HepG2 (cell line): ENCODE measurements around the gene IGFBP6. TPM values are rescaled to one million over a fixed set of nuclear protein-coding genes. Genes with fewer than 3 reads are reported as not detected.

ENCODE experiments used
- ARID2 ChIP-seq: sonication (generic); formaldehyde crosslinking; IDR thresholded peaks from 2 replicates; pipeline ENCODE4 v1.8.1; 2022; ENCODE audit warnings: mild to moderate bottlenecking, missing genetic modification reagents, borderline replicate concordance
- DR1 ChIP-seq: sonication (generic); formaldehyde crosslinking; IDR thresholded peaks from 2 replicates; pipeline ENCODE4 v1.8.0; 2021; ENCODE audit warnings: mild to moderate bottlenecking, missing genetic modification reagents, inconsistent platforms
- E2F2 ChIP-seq: sonication (generic); formaldehyde crosslinking; IDR thresholded peaks from 2 replicates; pipeline ENCODE4 v1.4.0; 2020; ENCODE audit warnings: missing genetic modification reagents, borderline replicate concordance
- ERF ChIP-seq: IDR thresholded peaks from 2 replicates; pipeline ENCODE4 v1.6.1; 2018; ENCODE audit warnings: missing biosample characterization, missing genetic modification reagents
- FOXA3 ChIP-seq: IDR thresholded peaks from 2 replicates; pipeline ENCODE4 v1.6.1; 2016; ENCODE audit warnings: missing genetic modification reagents, missing compliant biosample characterization
- GABPB1 ChIP-seq: IDR thresholded peaks from 2 replicates; pipeline ENCODE4 v1.6.1; 2016; ENCODE audit warnings: mild to moderate bottlenecking, missing genetic modification reagents, moderate library complexity, missing compliant biosample characterization
- HES4 ChIP-seq: sonication (generic); formaldehyde crosslinking; IDR thresholded peaks from 2 replicates; pipeline ENCODE4 v1.9.0; 2021; ENCODE audit warnings: mild to moderate bottlenecking, missing genetic modification reagents, borderline replicate concordance
- LBX2 ChIP-seq: sonication (generic); formaldehyde crosslinking; IDR thresholded peaks from 2 replicates; pipeline ENCODE4 v1.5.0; 2020; ENCODE audit warnings: missing genetic modification reagents, mild to moderate bottlenecking, borderline replicate concordance
- MED1 ChIP-seq: sonication (generic); formaldehyde crosslinking; IDR thresholded peaks from 2 replicates; pipeline ENCODE4 v1.4.0; 2020; ENCODE audit warnings: missing genetic modification reagents
- MIER2 ChIP-seq: IDR thresholded peaks from 2 replicates; pipeline ENCODE4 v1.6.1; 2016; ENCODE audit warnings: missing biosample characterization, missing genetic modification reagents
- MIER3 ChIP-seq: IDR thresholded peaks from 2 replicates; pipeline ENCODE4 v1.6.1; 2016; ENCODE audit warnings: missing compliant biosample characterization, borderline replicate concordance
- NCOA2 ChIP-seq: sonication (generic); formaldehyde crosslinking; IDR thresholded peaks from 2 replicates; pipeline ENCODE4 v1.8.0; 2022; ENCODE audit warnings: inconsistent platforms
- NFYB ChIP-seq: sonication (generic); formaldehyde crosslinking; IDR thresholded peaks from 2 replicates; pipeline ENCODE4 v1.4.0; 2020; ENCODE audit warnings: missing genetic modification reagents
- TBX2 ChIP-seq: sonication (generic); formaldehyde crosslinking; IDR thresholded peaks from 2 replicates; pipeline ENCODE4 v1.5.0; 2020; ENCODE audit warnings: missing genetic modification reagents, mild to moderate bottlenecking, borderline replicate concordance
- UBTF ChIP-seq: sonication (generic); formaldehyde crosslinking; IDR thresholded peaks from 2 replicates; pipeline ENCODE4 v1.4.0; 2020; ENCODE audit warnings: mild to moderate bottlenecking, missing genetic modification reagents
- ZBTB38 ChIP-seq: sonication (generic); formaldehyde crosslinking; IDR thresholded peaks from 2 replicates; pipeline ENCODE4 v1.5.1; 2020; ENCODE audit warnings: mild to moderate bottlenecking, missing genetic modification reagents
- ZBTB42 ChIP-seq: sonication (generic); formaldehyde crosslinking; IDR thresholded peaks from 2 replicates; pipeline ENCODE4 v1.5.0; 2020; ENCODE audit warnings: mild to moderate bottlenecking, missing genetic modification reagents
- ZNF136 ChIP-seq: sonication (generic); formaldehyde crosslinking; IDR thresholded peaks from 2 replicates; pipeline ENCODE4 v1.8.1; 2022; ENCODE audit warnings: low read depth, mild to moderate bottlenecking, moderate library complexity, missing genetic modification reagents
- ZNF552 ChIP-seq: sonication (generic); formaldehyde crosslinking; IDR thresholded peaks from 2 replicates; pipeline ENCODE4 v1.9.0; 2022; ENCODE audit warnings: missing genetic modification reagents, mild to moderate bottlenecking, borderline replicate concordance
- ZNF605 ChIP-seq: sonication (generic); formaldehyde crosslinking; IDR thresholded peaks from 2 replicates; pipeline ENCODE4 v1.8.0; 2022; ENCODE audit warnings: mild to moderate bottlenecking, missing genetic modification reagents
- ZNF710 ChIP-seq: sonication (generic); formaldehyde crosslinking; IDR thresholded peaks from 2 replicates; pipeline ENCODE4 v1.5.0; 2020; ENCODE audit warnings: mild to moderate bottlenecking, missing genetic modification reagents, borderline replicate concordance
- polyA plus RNA-seq, 8 experiments: library from polyadenylated mRNA; depleted of rRNA in 3 of 8; stranded (reverse) in 7 of 8; unstranded in 1 of 8; fragments of >200 nt; fragmentation: Illumina TruSeq in 4 of 8; extraction: Trizol in 4 of 8; gene quantifications; 2 replicates each; pipeline versions ENCODE4 v1.2.1 to v1.2.3, GENCODE V29; 2011 to 2016; ENCODE audit warnings: low read depth in 4 of 8, missing spikeins in 1 of 8, mixed read lengths in 1 of 8; ENCODE audit not compliant: insufficient read depth in 1 of 8
- total RNA-seq, 5 experiments: library from RNA; depleted of rRNA; stranded (reverse); fragments of >200 nt; fragmentation: Illumina TruSeq; extraction: Trizol; gene quantifications; 2 replicates each; pipeline ENCODE4 v1.2.3, GENCODE V29; 2016; ENCODE audit warnings: low read depth in 1 of 5

IGFBP6 gene
- total and polyA plus RNA-seq, 2 of the 13 experiments (the other 11 are each of a cell fraction or from before 2014, with no cell fraction given), result 3.9 to 25.2 TPM

- TF ChIP-seq ZNF710 (no peak), ZNF605 (CRISPR knock-in tag) (peak; percentile 35; the same call in 1 of the 2 replicates), NCOA2 (CRISPR knock-in tag) (peak; percentile 52; the same call in 1 of the 2 replicates), E2F2 (CRISPR knock-in tag) (peak; percentile 63; the same call in 1 of the 2 replicates), UBTF (CRISPR knock-in tag) (peak; percentile 90), ARID2 (peak; percentile 84), GABPB1 (CRISPR knock-in tag) (peak; percentile 89), MIER3 (CRISPR knock-in tag) (peak; percentile 55; the same call in 1 of the 2 replicates), ZNF136 (CRISPR knock-in tag) (peak; percentile 50; the same call in 1 of the 2 replicates), FOXA3 (CRISPR knock-in tag) (0 out of 2 replicates have a peak, but pooled peaks have one; percentile 30), TBX2 (peak; percentile 77), ZBTB38 (CRISPR knock-in tag) (peak; percentile 29; the same call in 1 of the 2 replicates), MED1 (CRISPR knock-in tag) (peak; percentile 40; the same call in 1 of the 2 replicates), ERF (CRISPR knock-in tag) (peak; percentile 83), LBX2 (0 out of 2 replicates have a peak, but pooled peaks have one; percentile 34), HES4 (CRISPR knock-in tag) (peak; percentile 78; the same call in 1 of the 2 replicates), MIER2 (CRISPR knock-in tag) (0 out of 2 replicates have a peak, but pooled peaks have one; percentile 19), ZNF552 (CRISPR knock-in tag) (0 out of 2 replicates have a peak, but pooled peaks have one; percentile 40), DR1 (CRISPR knock-in tag) (peak; percentile 86), ZBTB42 (CRISPR knock-in tag) (0 out of 2 replicates have a peak, but pooled peaks have one; percentile 27), NFYB (CRISPR knock-in tag) (peak; percentile 99)
Measured at GRCh38 chr12:53079226-53080117, 18.0 kb upstream of the IGFBP6 start, which contains the start of gene SPRYD3 (continued).
